DOHH2 (cell line): ENCODE results near the gene NDUFC2.

ENCODE experiments used
- CTCF ChIP-seq: fragments of 200-600 bp; sonication (generic); IDR thresholded peaks from one replicate; pipeline ENCODE4 v1.5.1; 2014; ENCODE audit warnings: antibody characterized with exemption, mild to moderate bottlenecking, low read depth, low read length; ENCODE audit not compliant: poor library complexity, severe bottlenecking
- EZH2phosphoT487 ChIP-seq: fragments of 200-600 bp; sonication (generic); IDR thresholded peaks from 2 replicates; pipeline ENCODE4 v1.6.1; 2017; ENCODE audit warnings: borderline replicate concordance, mild to moderate bottlenecking, antibody characterized with exemption, low read length, moderate library complexity, mixed read lengths

GRCh38 chr11:78062671-78063070, 17.0 kb downstream of the NDUFC2 start:
- TF ChIP-seq CTCF (no peak), EZH2phosphoT487 (no peak)
